GM19043 (cell line): ENCODE measurements around the gene TFF3.

Experiments used
- ATAC-seq: cut with Tn5 transposase; IDR thresholded peaks from one replicate; pipeline ENCODE4 v1.9.1; 2021; ENCODE audit warnings: low read depth; ENCODE audit not compliant: unreplicated experiment

TFF3 gene

GRCh38 chr21:42324896-42325295, 9.7 kb upstream of the TFF3 start:
- no peak for ATAC-seq

GRCh38 chr21:42321845-42322244, 6.6 kb upstream of the TFF3 start:
- no peak for ATAC-seq

GRCh38 chr21:42321231-42321630, 6.0 kb upstream of the TFF3 start:
- no peak for ATAC-seq

GRCh38 chr21:42320791-42321190, 5.6 kb upstream of the TFF3 start:
- ATAC-seq: no peak

DNA sequence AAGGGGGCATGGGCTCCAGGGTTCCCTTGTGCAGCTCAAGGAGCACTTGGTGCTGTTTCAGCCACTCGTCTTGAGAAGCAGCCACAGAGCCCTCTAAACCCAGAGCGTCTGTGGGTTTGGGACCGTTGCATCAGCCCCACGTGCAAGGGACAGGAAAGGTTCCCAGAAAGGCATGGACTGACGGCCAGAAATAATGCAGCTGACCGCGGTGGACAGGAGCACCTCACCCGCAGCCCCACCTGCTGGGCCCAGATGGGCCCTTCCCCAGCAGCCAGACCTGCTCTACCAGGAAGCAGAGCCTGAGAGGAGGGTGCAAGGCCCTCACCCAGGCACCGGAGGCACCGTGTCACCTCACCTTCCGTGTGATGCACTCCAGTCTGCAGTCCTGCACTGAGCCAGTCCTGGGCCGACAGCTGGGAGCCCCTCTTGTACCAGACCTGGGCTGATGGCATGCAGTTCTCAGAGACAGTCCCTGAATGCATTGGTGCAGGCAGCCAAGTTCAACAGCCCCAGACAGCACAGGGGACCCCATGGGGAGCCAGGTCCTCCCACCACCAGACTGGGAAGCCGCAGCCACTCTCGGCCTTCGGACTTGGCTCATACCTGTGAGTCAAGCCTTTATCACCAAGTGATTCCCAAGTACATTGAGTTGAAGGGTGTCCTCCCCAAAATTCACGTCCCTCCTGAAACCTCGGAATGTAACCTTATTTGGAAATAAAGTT, 4.8 kb upstream of the TFF3 start:
- no peak for ATAC-seq

GRCh38 chr21:42319376-42319775, 4.2 kb upstream of the TFF3 start:
- no peak for ATAC-seq

DNA sequence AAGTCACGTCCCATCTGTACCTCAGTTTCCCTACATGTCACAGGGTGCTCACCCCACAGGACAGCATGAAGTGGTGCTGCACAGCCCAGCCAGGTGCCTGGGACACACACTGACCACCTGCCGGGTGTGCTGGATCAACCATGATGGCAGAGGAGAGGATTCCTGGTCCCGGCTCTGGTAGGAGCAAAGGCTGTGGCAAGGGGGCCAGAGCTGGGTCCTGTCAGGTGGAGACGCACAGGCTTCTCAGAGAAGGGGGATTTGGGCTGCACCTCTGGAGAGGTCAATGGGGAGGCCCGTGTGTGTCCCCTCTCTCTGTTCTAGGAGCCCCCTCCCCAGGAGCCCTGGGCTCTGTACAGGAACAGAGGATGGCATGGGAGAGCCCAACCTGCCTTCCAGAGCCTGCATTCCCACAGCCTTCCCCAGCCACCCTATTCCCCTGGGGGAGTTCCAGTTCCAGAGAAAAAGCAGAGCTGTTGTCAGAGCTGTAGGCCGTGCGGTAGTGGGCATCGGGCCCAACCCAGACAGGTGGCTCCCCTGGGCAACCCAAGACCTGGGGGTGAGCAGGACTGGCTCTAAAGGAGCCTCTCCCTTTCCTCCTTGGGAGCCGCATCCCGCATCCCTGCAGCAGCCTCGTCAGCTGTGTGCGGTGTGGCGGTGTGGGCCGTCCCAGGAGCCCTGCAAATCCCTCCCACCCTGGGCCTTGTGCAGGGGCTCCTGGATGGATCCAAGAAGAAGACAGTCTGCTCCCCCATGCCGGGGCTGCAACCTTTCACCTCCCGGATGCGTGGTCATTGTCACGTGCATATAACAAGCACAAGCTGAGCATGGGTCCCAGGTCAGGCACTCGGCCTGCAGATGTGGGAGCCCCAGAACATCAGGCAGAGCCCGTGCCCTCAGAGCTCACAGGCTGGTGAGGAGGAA, 2.9 kb upstream of the TFF3 start:
- no peak for ATAC-seq

DNA sequence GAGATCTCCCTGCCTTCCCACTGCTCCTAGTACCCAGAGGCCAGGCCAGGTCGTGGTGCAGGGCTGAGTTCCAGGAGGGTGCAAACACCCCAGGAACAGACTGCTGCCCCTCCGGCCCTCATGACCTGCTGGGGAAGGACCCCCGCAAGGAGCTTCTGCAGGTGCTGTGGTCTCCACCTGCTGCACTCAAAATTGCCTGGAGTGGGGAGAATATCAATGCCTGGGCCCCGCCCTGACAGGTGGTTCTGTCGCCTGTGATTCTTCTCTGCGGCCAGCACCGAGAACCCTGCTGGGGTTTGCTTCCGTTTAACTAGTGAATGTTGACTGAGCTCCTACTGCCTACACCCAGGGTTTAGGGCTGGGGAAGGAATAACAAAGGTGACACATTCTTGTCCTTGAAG, 2.1 kb upstream of the TFF3 start:
- ATAC-seq: no peak

GRCh38 chr21:42316891-42317290, 1.7 kb upstream of the TFF3 start:
- no peak for ATAC-seq

DNA sequence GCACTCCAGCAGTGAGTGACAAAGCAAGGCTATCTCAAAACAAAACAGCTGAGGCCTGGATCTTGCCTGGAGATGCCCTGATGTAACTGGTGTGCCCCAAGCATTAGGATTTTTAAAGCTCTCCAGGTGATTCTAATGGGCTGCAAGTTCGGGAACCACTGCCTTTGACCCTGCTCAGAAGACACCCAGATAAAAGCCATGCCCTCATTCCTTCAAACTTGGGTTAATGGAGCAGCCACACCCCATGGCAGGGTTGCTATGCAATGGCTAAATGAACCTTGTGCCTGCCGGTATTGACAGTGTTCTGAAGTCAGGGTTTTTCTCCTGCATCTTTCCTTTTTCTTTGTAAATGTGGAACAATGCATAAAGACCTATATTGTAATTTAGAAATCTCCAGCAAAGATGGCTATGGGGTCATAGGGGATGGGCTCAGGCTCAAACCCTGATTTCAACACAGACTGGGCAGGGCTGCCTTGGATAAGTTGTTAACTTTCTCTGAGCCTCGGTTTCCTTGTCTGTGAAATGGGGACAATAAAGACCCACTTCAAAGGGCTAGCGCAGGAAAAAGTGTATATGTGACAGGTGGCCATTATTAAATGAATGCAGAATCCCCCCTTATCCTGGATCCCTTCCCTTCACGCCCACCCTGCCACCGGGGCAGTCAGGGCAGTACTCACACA, 453 bp downstream of the TFF3 start:
- ATAC-seq: no peak

- no peak for ATAC-seq
Observed at GRCh38 chr21:42313501-42313969, 1.7 kb downstream of the TFF3 start.

GRCh38 chr21:42312626-42313104, 2.5 kb downstream of the TFF3 start:
- ATAC-seq: no peak

DNA sequence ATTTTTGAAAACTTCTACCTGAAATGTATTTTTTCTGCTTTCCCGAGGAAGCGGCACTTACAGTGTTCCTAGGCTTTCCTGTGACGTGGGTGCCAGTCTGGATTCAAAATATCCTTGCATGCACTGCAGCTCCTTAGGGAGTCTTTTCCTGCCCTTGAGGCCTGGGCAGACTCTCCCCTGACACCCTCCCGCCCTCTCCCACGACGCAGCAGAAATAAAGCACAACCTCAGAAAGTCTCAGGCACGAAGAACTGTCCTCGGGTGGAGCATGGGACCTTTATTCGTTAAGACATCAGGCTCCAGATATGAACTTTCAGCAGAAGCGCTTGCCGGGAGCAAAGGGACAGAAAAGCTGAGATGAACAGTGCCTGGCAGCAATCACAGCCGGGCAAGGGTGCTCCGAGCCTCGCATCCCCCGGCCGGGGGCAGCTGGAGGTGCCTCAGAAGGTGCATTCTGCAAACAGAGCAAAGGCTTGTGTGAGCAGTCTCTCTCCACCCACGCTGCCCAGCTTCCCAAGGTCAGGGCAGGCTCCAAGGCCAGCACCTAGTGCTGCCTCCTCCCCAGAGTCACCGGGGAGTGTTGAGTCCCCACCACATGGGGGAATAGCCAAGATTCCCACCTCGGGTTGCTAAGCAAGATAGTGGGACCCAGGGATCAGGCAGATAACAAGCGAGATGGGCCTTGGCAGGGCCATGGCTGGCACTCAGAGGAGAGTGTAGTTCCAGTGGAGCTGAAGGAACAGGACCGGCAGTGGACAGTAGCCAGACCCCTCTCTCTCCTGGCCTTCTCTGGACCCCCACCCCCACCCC, 3.2 kb downstream of the TFF3 start:
- no peak for ATAC-seq

DNA sequence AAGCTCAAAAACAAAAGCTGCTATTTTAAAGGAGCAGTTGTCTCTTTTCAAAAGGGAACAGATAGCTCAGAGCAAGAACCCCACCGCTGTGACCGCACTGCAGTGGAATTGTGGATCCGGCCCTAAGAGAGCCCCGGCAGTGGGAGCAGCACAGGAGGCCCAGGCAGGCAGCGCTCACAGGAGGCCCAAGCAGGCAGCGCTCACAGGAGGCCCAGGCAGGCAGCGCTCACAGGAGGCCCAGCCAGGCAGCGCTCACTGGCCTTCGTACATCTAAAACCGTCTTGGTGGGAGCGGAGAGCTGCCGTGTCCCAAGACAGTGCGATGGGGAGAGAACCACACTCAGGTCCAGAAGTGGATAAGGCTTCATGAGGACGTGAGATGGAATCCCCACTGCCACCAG, 4.0 kb downstream of the TFF3 start:
- ATAC-seq: no peak

- no peak for ATAC-seq
Observed at GRCh38 chr21:42310411-42311001, 4.7 kb downstream of the TFF3 start.

DNA sequence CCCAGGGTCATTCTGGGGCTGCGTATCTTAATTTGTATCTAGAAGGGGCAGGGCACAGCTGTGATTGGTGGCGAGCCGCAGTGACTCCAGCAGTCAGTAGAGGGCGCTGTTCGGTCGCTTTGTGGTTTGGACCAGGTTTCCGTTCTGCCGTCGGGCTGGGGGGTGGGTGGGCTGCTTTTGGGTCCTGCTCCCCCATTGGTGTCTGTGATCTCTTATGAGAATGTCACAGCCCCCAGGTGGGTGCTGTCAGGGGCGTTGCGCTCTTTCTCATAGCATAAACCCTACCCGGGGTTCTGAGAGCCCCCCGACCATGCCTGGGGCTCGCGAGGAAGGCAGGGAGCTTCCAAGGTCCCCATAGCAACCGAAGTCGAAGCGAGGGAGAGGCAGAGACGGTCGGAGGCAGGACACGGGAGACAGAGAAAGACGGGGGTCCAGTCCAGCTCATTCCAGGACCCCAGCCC, 5.4 kb downstream of the TFF3 start:
- ATAC-seq: no peak

GRCh38 chr21:42308914-42309752, 6.1 kb downstream of the TFF3 start:
- no peak for ATAC-seq

DNA sequence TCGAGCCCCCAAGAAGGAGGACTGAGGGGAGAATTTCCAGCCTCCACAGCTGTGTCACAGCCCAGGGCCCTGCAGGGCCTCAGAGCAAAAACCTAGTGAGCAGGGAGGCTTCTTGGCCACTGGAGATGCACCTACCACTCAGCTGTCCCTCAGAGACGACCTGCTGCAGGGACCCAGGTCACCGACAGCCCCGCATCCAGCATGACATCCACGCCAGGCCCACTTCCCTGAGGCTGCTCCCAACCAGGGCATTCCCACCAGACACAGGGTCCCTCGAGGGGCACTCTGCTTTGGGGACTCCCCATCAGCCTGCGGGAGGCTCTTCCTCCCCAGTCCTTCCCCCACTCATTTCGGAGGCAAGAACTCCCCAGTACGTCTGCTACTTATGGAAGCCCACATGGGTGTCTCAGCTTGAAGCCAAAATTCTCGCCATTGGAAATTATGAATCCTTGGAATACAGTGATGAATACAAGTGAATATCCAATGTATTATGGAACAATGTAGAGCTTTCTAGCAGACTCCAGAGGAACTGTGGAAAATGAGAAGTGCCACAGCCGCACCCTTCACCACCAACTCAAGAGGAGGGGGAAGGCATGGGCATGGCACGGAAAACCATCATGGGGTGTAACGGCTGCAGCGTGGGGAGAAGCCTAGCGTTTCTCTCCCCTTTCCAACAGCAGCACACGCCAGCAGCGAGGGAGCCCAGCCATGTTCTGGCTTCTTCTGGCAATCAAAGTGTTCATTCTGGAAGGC, 6.9 kb downstream of the TFF3 start:
- ATAC-seq: no peak
